Stomach (tissue), 4 donors: ENCODE data around the gene ARHGAP25.

Source experiments
- CTCF ChIP-seq, 7 experiments: fragments of 450-650 bp in 4 of 7; fragments of 200-600 bp in 3 of 7; sonication (generic) in 3 of 7; IDR thresholded peaks; one replicate each; pipeline ENCODE4 v1.5.1; 2016 to 2019; ENCODE audit warnings: antibody characterized with exemption in 7 of 7, control low read depth in 2 of 7, mild to moderate bottlenecking in 1 of 7
- EP300 ChIP-seq: sonication (generic); formaldehyde crosslinking; IDR thresholded peaks from one replicate; pipeline ENCODE4 v1.6.1; 2017; ENCODE audit warnings: antibody characterized with exemption
- POLR2A ChIP-seq, 4 donors: fragments of 450-650 bp; IDR thresholded peaks; one replicate each; pipeline ENCODE4 v1.6.1; 2016; ENCODE audit warnings: antibody characterized with exemption in 4 of 4, control low read depth in 2 of 4, mild to moderate bottlenecking in 1 of 4, moderate library complexity in 1 of 4
- POLR2AphosphoS5 ChIP-seq, 3 donors: sonication (generic); formaldehyde crosslinking; IDR thresholded peaks; one replicate each; pipeline ENCODE4 v1.6.1; 2016; ENCODE audit warnings: antibody characterized with exemption in 3 of 3

DNA sequence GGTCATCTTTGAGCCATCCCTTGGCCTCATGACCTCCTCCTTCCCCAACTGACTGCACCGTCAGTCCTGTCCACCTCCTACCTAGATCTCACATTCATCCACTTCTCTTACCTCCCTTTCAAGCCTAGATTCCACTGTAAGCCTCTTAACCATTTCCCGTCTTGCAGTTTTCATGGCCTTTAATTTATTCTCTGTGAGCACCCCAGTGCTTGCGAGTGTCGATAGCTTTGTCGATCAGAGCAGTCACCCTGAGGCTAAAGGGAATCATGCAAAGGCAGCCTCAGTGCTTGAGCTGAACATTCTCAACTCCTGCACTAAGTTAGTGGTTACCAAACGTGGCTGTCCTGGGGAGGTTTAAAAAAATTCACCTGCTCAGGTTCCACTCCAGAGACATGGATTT lies 14.7 kb downstream of the ARHGAP25 start:
- TF ChIP-seq CTCF (IDR thresholded peaks at IDR 0.05) (no peak), POLR2A (IDR thresholded peaks at IDR 0.05) (no peak), POLR2AphosphoS5 (IDR thresholded peaks at IDR 0.05) (no peak), EP300 (no peak)
